Effector CD8-positive, alpha-beta T cell (primary cell): ENCODE measurements around the gene UBXN7.
"Not testable (repeated sequence)": the region's sequence is repeated elsewhere in the genome, so short reads cannot be mapped to it uniquely, and the experiment has no call there.

Source experiments
- DNase-seq: peaks from one replicate; lab custom pipeline; 2025; lab: John Stamatoyannopoulos, UW

The UBXN7 gene

DNA sequence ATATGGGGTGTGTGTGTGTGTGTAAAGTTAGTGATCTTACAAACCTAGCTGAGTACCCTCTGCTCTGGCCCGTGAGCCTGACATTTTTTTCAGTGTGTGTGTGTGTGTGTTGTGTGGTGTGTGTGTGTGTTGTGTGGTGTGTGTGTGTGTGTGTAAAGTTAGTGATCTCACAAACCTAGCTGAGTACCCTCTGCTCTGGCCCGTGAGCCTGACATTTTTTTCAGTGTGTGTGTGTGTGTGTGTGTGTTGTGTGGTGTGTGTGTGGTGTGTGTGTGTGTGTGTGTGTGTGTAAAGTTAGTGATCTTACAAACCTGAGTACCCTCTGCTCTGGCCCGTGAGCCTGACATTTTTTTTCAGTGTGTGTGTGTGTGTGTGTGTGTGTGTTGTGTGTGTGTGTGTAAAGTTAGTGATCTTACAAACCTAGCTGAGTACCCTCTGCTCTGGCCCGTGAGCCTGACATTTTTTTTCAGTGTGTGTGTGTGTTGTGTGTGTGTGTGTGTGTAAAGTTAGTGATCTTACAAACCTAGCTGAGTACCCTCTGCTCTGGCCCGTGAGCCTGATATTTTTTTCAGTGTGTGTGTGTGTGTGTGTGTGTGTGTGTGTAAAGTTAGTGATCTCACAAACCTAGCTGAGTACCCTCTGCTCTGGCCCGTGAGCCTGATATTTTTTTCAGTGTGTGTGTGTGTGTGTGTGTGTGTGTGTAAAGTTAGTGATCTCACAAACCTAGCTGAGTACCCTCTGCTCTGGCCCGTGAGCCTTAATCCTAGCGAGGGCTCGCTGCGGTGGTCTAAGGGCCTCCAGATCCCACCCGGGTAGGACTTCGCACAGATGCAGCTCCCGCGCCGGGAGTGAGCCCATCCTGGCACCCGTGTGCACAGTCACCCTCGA lies 115.2 kb downstream of the UBXN7 start:
- DNase-seq: not testable (repeated sequence)

DNA sequence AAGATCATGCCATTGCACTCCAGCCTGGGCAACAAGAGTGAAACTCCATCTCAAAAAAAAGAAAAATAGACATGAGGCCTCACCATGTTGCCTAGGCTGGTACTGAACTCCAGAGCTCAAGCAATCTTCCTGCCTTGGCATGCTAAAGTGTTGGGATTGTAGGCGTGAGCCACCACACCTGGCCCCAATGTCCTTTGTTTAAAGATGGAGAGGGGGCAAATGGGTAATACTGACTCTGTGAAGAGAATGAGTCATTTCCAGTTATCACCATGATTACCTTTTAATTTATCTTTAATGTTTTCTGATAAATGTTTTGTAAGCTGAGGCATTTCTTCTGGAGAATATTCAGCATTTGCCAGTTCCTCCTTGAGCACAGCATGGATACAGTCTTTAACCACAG lies 116.4 kb downstream of the UBXN7 start:
- DNase-seq: no peak

DNA sequence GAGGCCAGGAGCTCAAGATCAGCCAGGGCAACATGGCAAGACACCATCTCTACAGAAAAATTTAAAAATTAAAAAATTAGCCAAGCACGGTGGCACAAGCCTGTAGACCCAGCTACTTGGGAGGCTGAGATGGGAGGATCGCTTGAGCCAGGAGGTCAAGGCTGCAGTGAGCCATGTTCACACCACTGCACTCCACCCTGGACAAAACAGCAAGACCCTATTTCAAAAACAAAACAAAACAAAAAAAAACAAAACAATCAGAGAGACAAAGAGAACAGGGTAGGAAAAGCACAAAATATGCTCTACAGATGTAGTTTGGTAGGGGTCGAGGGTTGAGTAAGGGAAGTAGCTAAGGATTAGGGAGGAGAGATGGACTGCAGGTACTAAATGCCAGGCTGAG lies 117.6 kb downstream of the UBXN7 start:
- no peak for DNase-seq

- not testable (repeated sequence) for DNase-seq
These were observed 118.1 kb downstream of the UBXN7 start for GRCh38 chr3:196314086-196314485.

GRCh38 chr3:196302960-196303359 lies 129.3 kb downstream of the UBXN7 start:
- not testable (repeated sequence) for DNase-seq

DNA sequence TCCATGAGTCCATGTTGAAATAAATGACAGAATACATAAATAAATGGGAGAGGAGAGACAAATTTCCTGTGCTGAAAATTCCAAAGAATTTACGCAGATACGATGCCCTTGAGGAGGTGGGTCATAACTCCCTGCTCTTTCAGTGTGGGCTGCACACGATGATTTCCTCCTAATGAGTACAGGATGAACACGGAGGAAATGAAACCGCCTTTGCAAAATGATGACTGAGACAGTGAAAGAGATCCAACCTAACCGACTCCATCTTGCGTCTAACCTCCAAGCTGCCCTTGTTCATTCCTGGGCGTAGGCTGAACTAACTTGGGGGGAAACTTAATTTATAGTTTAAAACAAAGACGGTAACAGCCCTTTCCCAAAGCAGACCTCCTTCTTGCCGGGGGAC lies 129.7 kb downstream of the UBXN7 start:
- DNase-seq: not testable (repeated sequence)

DNA sequence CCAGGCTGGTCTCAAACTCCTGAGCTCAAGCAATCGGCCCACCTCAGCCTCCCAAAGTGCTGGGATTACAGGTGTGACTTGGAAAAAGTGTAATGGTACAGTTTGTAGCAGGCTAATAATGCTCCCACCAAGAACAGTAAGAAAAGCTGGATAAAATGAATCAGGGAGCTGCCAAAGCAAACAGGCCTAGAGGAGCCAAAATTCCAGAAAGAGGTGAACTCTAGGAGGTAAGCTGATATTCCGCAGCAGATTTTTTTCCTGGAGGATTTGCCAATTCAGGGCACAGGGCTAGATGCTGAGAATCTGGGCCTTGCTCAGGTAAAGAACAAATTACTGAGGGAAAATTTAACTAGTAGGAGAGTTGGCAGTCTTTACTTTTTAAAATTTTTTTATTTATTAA lies 133.7 kb downstream of the UBXN7 start:
- no peak for DNase-seq
